Endothelial cell of umbilical vein (primary cell): ENCODE data around the gene MROH7. TPM values are rescaled to one million over a fixed set of nuclear protein-coding genes. Genes with fewer than 3 reads are reported as not detected.

Experiments
- BruUV-seq: library from RNA; stranded (reverse); fragments of 400-500 nt; replicated peaks from 2 replicates; lab custom pipeline; 2021; lab: Mats Ljungman, UMichigan
- CTCF ChIA-PET: fragments of 300-600, 350-600 bp; sonication (Branson Sonifier 250); formaldehyde crosslinking; loops from one replicate; lab custom pipeline; 2021; ENCODE audit warnings: antibody characterized with exemption, inconsistent platforms; lab: Charles Lee
- POLR2A ChIA-PET: fragments of 300-600, 350-600 bp; sonication (Branson Sonifier 250); formaldehyde crosslinking; loops from one replicate; lab custom pipeline; 2021; ENCODE audit warnings: antibody characterized with exemption, inconsistent platforms; lab: Charles Lee
- DNase-seq: peaks from one replicate; pipeline ENCODE4 v3.0.0-alpha.2; 2011; ENCODE audit warnings: low read depth, low spot score
- FAIRE-seq: peaks from 2 replicates; lab custom pipeline; 2011; peaks lifted over from hg19 to GRCh38; lab: Jason Lieb, UNC
- H2AFZ ChIP-seq: 2 replicates; pipeline ENCODE4 v1.6.0; 2012; ENCODE audit warnings: low read depth, low read length, control low read depth, inconsistent platforms
- H3K27ac ChIP-seq: 2 replicates; pipeline ENCODE4 v1.5.1; 2011; ENCODE audit warnings: low read depth, mild to moderate bottlenecking, control low read depth, low read length, moderate library complexity; ENCODE audit not compliant: insufficient read depth
- H3K27me3 ChIP-seq, 2 experiments: 2 replicates each; pipeline versions ENCODE4 v1.6.0 to v1.6.1; 2011; ENCODE audit warnings: low read length in 2 of 2, mixed read lengths in 1 of 2; ENCODE audit not compliant: control insufficient read depth in 2 of 2, insufficient read depth in 2 of 2
- H3K36me3 ChIP-seq, 2 experiments: 2 replicates in 1 of 2; 3 replicates in 1 of 2; pipeline ENCODE4 v1.5.1; 2011; ENCODE audit warnings: low read length in 2 of 2, mild to moderate bottlenecking in 1 of 2, moderate library complexity in 1 of 2; ENCODE audit not compliant: control insufficient read depth in 2 of 2, insufficient read depth in 2 of 2; ENCODE audit errors: extremely low read depth in 1 of 2
- H3K4me1 ChIP-seq: 3 replicates; pipeline ENCODE4 v1.5.1; 2011; ENCODE audit warnings: mild to moderate bottlenecking, low read length; ENCODE audit not compliant: control insufficient read depth, insufficient read depth; ENCODE audit errors: extremely low read depth
- H3K4me2 ChIP-seq: 2 replicates; pipeline ENCODE4 v1.6.1; 2011; ENCODE audit warnings: low read length, control low read depth, mixed read lengths; ENCODE audit not compliant: insufficient read depth
- H3K4me3 ChIP-seq, 3 experiments: fragments of 200-600 bp in 1 of 3; sonication (generic), shearing (Covaris generic) in 1 of 3; replicated peaks in 1 of 3; 2 replicates each; pipeline ENCODE4 v1.5.1; 2011 to 2016; ENCODE audit warnings: control low read depth in 3 of 3, low read length in 3 of 3, mild to moderate bottlenecking in 2 of 3, inconsistent platforms in 1 of 3, low read depth in 1 of 3, moderate library complexity in 1 of 3; ENCODE audit not compliant: insufficient read depth in 1 of 3
- H3K79me2 ChIP-seq: 2 replicates; pipeline ENCODE4 v1.6.0; 2012; ENCODE audit warnings: low read length, inconsistent platforms; ENCODE audit not compliant: control insufficient read depth, insufficient read depth
- H3K9ac ChIP-seq: replicated peaks from 2 replicates; pipeline ENCODE3; 2011; ENCODE audit warnings: low read length, control low read depth; ENCODE audit not compliant: insufficient read depth; ENCODE audit errors: extremely low read depth
- H3K9me1 ChIP-seq: replicated peaks from 3 replicates; pipeline ENCODE4 v1.6.0; 2011; ENCODE audit warnings: mild to moderate bottlenecking, low read length; ENCODE audit not compliant: control insufficient read depth, insufficient read depth; ENCODE audit errors: extremely low read depth
- H3K9me3 ChIP-seq: replicated peaks from 2 replicates; pipeline ENCODE4 v1.5.1; 2012; ENCODE audit warnings: low read length, inconsistent platforms; ENCODE audit not compliant: control insufficient read depth, insufficient read depth
- H4K20me1 ChIP-seq: replicated peaks from 2 replicates; pipeline ENCODE3; 2011; ENCODE audit warnings: mild to moderate bottlenecking, low read length; ENCODE audit not compliant: control insufficient read depth, insufficient read depth; ENCODE audit errors: extremely low read depth
- CTCF ChIP-seq, 2 donors: IDR thresholded peaks; 1 replicate in 1 of 2; 2 replicates in 1 of 2; pipeline ENCODE4 v1.5.1; 2011; ENCODE audit warnings: low read length in 2 of 2, mild to moderate bottlenecking in 2 of 2, moderate library complexity in 2 of 2, control low read depth in 1 of 2, inconsistent platforms in 1 of 2, low read depth in 1 of 2; ENCODE audit not compliant: insufficient read depth in 1 of 2; ENCODE audit errors: extremely low read depth in 1 of 2
- EZH2 ChIP-seq: IDR thresholded peaks from 2 replicates; pipeline ENCODE4 v1.6.1; 2012; ENCODE audit warnings: borderline replicate concordance, low read depth, mild to moderate bottlenecking, moderate library complexity, low read length, inconsistent platforms; ENCODE audit not compliant: severe bottlenecking
- FOS ChIP-seq: IDR thresholded peaks from 2 replicates; pipeline ENCODE4 v1.6.1; 2011; ENCODE audit warnings: mild to moderate bottlenecking, low read length, moderate library complexity, borderline replicate concordance; ENCODE audit not compliant: insufficient read depth
- GATA2 ChIP-seq: IDR thresholded peaks from 2 replicates; pipeline ENCODE4 v1.7.0; 2011; ENCODE audit warnings: low read depth, mild to moderate bottlenecking, moderate library complexity, mixed read lengths, low read length; ENCODE audit not compliant: insufficient read length, insufficient read depth
- JUN ChIP-seq: IDR thresholded peaks from 2 replicates; pipeline ENCODE4 v1.6.1; 2011; ENCODE audit warnings: borderline replicate concordance, low read depth; ENCODE audit not compliant: insufficient read length, insufficient read depth
- MAX ChIP-seq: IDR thresholded peaks from 2 replicates; pipeline ENCODE4 v1.6.1; 2011; ENCODE audit not compliant: insufficient read depth, insufficient read length
- MYC ChIP-seq: IDR thresholded peaks from one replicate; pipeline ENCODE4 v1.6.1; 2011; ENCODE audit warnings: mild to moderate bottlenecking, low read depth, low read length
- POLR2A ChIP-seq: IDR thresholded peaks from 2 replicates; pipeline ENCODE4 v1.6.1; 2012; ENCODE audit warnings: low read depth, mild to moderate bottlenecking, control low read depth, low read length
- POLR2AphosphoS5 ChIP-seq: IDR thresholded peaks from 2 replicates; pipeline ENCODE4 v1.6.1; 2012; ENCODE audit warnings: low read depth, mild to moderate bottlenecking, control low read depth, low read length, moderate library complexity; ENCODE audit not compliant: insufficient read depth
- dilution Hi-C: fragments of 300-500 bp; cut with MboI; formaldehyde crosslinking; loops from one replicate; pipeline ENCODE4 v1.15.0; 2019; ENCODE audit warnings: low sequenced_read_pairs; ENCODE audit not compliant: extremely low pct_ligation_motif_present
- intact Hi-C: fragments of 100-400 bp; cut with micrococcal nuclease; formaldehyde crosslinking; loops from one replicate; pipeline ENCODE4 v1.10.0; 2022
- polyA plus RNA-seq, 4 experiments: library from polyadenylated mRNA; depleted of rRNA in 3 of 4; stranded (reverse) in 3 of 4; unstranded in 1 of 4; fragments of >200 nt; gene quantifications; 2 replicates each; pipeline versions ENCODE4 v1.2.1 to v1.2.3, GENCODE V29; 2011 to 2012; ENCODE audit warnings: missing spikeins in 1 of 4
- total RNA-seq: library from RNA; stranded (reverse); gene quantifications from 2 replicates; pipeline ENCODE4 v1.2.3, GENCODE V29; 2021

The MROH7 gene
- total and polyA plus RNA-seq, 2 donors (not counting 3 experiments of a cell fraction or from before 2014, with no cell fraction given): 0.06 to 0.24 TPM

- no peak overlapping the region for H3K9ac ChIP-seq
- H3K9me1 ChIP-seq: no peaks in the 10 kb centered on the region
- DNase-seq (no peak), FAIRE-seq (no peak)
- H3K27ac ChIP-seq: no peak overlapping the region
- CTCF ChIA-PET: no interaction called here
- H3K9me3 ChIP-seq: no peaks in the 10 kb centered on the region
- intact Hi-C loops: no loop called here
- TF ChIP-seq GATA2 (no peak), MAX (no peak), POLR2A (no peak), CTCF (IDR thresholded peaks at IDR 0.05; ENCODE audit: extremely low read depth in 1 of 2, insufficient read depth in 1 of 2, low read depth in 1 of 2, low read length in 2 of 2) (no peak), POLR2AphosphoS5 (no peak), EZH2 (no peak), FOS (no peak), MYC (no peak), JUN (no peak)
- no TSS peak for BruUV-seq
- H3K79me2 ChIP-seq: no peaks in the 10 kb centered on the region
- H3K4me2 ChIP-seq: no peak overlapping the region
- POLR2A ChIA-PET: no interaction called here
- no peak overlapping the region for H2AFZ ChIP-seq
- no peaks in the 10 kb centered on the region for H3K36me3 ChIP-seq
- H3K4me3 ChIP-seq: no peak overlapping the region
- peaks cover 3% of the 10 kb centered on the region for H3K4me1 ChIP-seq
- dilution Hi-C loops: no loop called here
- H4K20me1 ChIP-seq: no peaks in the 10 kb centered on the region
- no peaks in the 10 kb centered on the region for H3K27me3 ChIP-seq
Observed at GRCh38 chr1:54600947-54601721, 40.5 kb upstream of the MROH7 start.
